ENCODE results near the gene STK11.

The STK11 gene

DNA sequence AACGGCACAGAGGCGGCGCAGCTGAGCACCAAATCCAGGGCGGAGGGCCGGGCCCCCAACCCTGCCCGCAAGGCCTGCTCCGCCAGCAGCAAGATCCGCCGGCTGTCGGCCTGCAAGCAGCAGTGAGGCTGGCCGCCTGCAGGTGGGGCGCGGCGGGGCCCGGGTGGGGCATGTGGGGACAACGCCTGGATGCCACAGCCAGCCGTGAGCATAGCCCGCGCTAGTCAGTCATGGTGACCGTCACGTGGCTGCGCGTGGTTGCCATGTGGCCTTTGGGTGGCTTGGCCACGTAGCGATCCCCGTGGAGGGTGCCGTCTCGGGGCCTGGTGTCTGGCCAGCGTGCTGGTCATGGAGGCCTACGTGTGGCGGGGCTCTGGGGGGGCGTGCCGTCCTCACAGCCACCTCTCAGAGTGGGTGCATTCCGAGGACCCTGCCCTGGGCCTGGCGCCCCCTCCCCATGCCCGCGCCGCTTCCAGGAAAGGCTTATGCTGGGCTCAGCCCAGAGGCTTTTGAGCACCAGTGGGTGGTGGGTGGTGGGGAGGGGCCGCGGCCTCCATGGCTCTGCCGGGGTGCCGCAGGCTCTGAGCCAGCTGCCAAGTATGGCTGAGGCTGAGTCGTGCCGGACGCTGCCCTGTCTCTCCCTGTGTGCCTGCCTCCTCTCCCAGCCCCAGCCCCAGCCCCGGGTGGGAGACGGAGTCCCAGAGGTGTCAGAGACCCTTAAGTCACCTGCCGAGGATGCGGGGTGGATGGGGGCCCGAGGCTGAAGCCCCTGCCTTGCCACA, 21.1 kb downstream of the STK11 start:
- DNase-seq = no peak

DNA sequence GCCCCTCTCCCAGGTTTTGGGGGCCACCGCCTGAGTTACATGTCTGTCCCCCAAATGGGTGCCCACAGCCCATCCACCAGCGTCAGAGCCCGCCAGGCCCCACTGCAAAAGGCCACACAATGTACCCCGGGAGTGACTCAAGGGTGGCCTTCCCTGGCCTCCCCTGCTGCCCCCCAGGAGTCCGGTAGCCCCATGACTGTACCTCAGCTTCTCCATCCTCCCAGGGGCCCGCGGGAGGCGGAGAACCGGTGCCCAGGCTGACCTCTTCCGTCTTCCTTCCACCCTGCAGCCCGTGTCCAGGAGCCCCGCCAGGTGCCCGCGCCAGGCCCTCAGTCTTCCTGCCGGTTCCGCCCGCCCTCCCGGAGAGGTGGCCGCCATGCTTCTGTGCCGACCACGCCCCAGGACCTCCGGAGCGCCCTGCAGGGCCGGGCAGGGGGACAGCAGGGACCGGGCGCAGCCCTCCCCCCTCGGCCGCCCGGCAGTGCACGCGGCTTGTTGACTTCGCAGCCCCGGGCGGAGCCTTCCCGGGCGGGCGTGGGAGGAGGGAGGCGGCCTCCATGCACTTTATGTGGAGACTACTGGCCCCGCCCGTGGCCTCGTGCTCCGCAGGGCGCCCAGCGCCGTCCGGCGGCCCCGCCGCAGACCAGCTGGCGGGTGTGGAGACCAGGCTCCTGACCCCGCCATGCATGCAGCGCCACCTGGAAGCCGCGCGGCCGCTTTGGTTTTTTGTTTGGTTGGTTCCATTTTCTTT, 21.9 kb downstream of the STK11 start:
- DNase-seq = no peak

DNA sequence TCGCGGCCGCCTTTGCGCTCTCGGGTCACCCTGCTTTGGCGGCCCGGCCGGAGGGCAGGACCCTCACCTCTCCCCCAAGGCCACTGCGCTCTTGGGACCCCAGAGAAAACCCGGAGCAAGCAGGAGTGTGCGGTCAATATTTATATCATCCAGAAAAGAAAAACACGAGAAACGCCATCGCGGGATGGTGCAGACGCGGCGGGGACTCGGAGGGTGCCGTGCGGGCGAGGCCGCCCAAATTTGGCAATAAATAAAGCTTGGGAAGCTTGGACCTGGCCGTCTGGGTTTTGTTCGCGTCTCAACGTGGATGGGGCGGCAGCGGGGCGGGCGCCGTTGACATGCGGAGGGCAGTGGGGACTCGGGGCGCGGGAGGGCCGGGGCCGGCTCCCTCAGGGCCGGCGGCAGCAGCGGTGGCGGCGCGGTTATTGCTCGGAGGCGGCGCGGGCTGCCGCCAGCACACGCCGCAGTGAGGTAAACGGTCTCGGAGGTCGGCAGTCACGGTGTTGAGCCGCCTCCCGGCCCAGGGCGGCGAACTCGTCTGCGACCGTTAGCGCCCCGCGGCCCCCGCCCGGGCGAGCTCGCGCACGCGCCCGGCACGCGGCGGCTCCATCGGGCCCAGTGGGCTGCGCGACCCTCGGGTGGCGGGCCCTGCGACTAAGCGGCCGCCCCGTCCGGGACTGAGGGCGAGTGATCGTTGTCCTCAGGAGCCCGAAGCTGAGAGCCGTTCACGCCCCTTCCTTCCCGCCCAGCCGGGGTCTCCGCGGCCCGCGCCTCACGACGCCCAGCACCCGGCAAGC, 22.8 kb downstream of the STK11 start:
- DNase-seq = no peak

DNA sequence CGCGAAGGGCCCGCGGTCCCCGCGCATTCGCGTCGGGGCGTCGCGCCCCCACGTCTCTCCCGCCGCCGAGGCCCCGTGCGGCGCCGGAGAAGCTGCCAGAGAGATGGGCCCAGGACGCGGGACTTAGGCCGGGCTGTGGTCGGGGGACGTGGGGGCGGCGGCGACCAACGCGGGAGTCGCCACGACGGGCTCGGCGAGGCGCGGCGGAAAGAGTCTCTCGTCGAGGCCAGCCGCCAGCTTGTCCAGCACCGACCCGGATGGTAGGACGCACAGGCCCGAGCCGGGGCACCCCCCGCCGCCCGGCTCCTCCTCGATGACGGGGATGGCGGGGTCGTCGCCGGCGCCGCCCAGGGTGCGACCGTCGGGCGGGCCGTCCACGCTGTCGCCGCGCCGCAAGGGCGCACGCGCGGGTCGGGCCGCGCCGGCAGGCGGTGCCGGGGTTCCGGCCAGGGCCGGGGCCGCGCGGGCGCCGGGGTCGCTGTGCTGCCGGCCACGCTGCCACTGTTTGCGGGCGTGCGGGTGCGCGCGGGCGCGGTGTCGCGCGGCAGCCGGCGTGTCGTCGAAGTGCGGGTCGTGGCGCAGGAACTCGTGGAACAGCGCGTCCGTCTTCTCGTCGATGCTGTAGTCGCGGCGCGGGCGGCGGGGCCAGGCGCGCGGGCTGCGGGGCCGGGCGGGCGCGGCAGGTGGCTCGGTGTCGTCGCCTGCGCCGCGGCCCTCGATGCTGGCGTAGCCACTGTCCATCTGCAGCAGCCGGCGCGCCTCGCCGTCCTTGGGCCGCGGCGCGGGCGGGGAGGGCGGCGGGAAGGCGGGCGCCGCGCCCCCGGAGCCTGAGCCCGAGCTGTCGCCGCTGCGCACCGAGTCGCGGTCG, 23.7 kb downstream of the STK11 start:
- no peak for DNase-seq

DNA sequence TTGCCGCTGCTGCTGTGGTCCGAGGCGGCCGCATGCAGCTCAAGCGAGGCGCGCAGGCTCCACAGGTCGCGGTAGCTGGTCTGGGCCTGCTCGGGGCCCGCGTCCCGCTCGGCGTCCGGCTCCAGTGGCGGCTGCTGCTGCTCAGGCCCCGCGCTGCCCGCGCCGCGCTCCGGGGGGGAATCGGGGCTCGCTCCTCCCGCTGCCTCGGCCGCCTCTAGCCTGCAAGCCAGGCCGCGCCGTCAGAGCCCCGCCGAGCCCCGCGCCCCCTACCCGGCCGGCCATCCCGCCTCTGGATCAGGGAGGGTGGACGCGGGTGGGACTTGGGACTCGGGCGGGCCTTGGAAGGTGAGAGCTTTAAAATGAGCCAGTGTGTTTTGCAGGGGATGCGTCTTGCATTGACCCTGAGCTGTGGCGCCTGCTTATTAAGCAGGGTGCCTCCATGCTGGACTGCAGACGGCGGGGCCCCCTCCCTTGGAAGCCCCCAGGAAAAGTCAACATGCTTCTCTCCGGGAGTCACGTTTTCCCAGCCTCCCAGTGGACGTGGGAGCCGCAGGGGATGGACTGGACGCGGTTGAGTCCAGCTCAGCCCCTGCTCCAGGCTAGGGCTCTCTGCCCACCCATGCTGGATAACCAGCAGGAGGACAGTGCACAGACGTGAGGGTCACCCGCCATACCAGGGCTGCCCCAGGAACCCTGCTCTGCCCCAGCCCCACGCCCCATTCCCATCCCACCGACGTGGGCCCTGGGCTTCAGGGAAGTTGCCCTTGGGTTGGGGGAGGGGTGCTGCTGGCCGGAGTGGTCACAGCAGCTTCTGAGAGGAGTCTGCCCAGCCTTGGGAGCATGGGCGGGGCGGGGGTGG, 24.6 kb downstream of the STK11 start:
- DNase-seq = no peak

DNA sequence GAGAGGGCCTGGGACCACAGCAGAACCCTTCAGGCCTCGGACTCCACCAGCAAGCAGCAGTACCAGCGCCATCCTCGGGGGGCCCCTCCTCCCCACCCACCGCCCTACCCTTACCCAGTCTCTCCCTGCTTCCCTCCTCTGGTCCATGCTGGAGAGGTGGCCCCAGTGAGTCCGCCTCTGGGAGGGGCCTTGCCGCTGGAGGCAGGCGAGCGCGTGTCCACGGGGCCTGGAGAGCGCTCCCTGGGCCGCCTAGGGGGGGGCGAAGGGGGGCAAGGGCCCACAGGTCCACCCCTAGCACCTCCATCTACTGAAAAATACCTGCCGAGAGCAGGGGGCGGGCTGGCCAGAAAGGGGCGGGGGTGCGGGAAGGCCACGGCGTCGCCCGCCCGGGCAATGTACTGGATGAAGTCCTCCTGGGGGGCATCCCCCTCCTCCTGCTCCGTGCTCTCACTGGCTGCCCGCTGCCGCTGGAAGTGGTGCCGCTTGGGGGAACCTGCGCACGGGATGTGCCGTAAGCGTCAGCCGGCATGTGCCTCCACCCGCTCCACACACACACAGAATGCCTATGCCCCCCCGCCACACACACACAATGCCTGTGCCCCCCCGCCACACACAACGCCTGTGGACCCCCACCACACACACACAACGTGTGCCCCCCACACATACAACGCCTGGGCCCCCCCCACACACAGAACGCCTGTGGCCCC, 25.4 kb downstream of the STK11 start:
- no peak for DNase-seq

DNA sequence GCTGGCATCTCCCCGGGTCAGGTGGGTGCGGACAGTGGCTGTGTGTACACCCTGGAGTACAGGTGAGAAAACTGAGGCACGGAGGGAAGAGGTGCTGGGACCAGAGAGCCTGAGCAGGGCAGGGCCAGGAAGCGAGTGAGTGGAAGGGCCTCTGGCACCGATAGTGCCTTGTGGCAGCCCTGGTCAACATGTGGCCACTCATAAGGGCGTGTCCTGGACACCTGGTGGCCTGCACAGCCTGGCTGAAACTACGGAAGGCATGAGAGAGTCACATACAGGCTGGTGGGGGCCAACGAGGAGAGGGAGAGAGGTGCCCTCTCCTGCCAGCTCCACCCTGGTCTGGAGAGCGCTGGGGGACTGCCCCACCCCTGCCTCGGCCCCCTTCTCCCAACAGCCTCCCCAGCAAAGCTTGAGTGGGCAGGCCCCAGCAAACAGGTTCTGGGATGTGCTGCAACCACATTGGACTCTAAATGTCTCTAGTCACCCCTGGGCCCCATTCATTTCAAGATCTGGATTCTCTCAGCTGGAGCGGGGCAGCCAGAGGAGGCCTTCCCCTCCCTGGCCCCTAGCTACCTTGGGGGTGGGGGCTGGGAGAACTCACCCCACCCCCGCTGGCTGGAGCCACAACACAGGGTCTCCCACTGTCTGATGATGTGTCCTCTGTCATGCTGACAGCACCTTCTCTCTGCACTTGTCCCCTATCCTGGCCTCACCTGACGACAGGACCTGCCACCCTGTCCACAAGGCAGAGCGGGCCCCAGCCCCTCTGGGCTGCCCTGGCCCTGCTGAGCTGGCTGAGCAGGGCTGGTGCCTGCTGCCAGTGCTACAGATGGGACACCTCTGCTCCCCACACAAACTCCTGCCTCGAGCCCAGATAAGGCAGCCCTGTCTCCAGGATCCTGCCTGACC, 26.4 kb downstream of the STK11 start:
- DNase-seq = no peak

DNA sequence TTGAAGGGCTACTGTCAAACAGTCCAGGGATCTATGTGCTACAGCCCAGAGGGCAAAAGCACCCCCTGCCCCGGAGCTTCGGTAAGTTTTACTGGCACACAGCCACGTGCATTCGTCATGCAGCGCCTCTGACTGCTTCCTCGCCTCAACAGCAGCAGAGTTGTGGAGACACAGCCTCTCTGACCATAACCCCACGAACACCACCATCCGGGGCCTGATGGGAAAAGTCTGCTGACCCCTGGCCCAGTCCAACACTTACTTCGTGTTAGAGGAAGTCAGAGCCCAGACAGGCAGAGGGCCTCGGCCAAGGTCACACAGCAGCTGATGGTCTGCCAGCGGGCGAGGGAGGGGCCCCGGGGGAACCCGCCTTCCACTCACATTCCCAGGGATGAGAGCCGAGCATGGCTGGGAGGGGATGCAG, 27.1 kb downstream of the STK11 start:
- no peak for DNase-seq

DNA sequence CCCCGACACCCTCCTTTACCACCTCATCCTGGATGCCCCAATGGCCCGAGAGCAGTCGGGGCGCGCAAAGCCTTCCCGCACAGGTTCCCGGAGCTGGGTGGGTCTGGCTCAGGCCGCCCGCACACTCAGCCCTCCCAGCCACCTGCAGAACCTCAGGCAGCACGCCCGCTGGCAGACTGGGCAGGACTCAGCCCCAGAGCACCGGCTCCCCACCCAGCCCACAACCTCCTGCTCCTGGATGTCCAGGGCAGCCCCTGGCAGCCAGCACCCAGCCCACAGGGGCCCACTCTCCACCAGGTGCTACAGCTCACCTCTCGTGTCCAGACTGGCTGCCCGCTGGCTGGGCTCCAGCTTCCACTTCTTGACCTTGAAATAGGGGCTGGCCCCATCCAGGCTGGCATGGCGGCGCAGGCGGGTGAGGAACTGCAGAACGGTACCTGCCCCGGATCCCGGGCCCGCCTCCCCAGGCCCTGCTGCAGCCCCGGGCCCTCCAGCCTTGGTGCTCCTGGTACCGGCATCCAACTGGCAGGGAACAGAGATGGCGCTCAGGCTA, 27.6 kb downstream of the STK11 start:
- DNase-seq = no peak

DNA sequence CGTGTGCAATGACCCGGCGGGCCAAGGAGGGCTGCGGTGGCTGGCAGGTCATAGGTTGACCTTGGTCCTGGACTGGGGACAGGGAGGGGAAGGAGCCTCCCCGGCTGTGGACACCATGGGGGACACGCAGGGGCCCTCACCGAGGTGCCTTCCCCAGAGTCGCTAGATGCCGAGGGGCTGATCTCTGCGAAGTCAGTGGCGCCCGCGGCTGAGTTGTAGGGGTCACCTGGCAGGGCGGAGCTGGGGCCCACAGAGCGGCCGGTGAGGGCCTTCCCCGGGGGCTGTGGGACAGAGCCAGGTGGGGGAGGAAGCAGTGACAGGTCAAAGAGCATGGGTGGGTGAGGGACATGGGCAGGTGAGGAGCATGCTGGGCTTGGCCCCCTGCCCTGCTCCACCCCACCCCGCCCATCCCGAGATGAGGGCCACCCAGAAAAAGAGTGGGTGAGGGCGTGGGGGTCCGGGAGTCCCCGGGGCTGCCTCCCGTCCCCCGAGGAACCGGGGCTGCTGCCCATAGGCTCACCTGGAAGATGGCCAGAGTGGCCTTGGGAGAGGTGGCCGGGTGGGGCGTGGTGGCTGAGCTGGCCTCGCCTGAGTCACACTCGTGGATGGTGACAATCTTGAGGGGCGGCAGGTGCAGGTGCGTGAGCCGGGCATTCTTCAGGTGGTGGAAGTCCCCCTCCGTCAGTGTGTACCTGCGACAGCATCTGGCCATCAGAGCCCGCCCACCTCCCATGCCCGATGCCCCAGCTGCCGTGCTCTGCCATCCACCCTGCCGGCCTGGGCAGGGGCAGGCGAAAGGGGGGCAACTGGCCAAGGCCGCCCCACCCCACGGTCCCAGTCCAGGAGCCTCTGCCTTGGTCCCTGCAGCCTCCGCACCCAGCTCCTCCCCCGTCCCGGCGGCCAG, 28.7 kb downstream of the STK11 start:
- DNase-seq = no peak

DNA sequence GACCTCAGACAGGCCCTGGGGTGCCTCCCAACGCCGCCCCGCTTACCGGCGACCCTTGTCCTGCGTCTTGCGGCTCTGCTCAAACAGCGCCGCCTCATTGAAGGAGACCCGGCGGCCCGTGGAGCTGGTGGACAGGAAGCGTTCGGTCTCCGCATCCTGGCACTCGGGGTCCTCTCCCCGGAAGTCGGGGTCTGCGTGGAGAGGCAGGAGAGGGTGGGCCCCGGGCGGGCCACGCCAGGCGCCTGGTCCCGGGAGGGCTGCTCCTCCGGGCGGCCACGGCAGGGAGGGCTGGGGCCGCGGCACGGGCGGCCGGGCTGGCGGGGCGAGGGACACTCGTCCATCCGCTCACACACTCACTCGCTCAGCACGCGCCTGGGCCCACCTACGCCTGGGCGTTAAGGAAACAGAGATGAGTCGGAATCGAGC, 29.4 kb downstream of the STK11 start:
- DNase-seq = no peak

DNA sequence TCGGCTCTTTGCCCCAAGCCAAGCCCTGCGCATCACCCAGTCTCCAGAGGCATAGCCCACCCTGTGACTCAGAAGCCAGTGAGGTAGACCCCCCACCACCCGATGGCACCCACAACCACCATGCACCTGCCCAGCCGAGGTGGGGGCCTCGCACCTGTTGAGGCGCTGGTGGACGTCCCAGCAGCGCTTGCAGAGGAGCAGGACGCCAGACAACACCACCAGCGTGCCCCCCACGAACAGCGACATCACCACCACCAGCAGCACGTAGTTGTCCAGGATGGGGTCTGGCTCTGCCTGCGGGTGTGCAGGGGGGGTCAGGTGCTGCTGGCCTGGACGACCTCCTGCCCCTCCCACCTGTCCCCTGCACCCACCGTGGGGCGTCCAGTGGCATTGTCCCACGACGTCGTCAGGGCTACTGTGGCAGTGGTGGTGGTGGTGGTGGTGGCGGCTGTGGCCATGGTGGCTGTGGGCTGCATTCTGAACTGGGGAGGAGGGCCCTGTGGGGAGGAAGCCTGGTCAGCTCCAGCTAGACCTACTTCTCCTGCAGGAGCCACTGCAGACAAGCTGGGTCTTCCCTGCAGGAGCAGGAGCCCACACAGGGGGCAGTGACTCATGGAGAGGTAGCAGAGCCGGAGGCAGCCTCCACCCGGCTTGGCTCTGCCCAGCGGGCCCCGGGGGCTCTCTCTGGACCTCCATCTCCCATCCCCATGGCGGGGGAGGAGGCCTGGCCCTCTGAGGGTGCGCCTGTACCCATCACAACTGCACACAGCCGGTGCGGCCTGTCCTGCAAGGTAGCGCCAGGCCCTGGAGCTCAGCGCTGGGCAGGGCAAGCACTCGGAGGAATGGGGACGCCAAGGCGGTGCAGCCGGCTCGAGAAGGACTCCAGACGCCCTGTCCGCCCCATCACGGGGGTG, 30.3 kb downstream of the STK11 start:
- no peak for DNase-seq

DNA sequence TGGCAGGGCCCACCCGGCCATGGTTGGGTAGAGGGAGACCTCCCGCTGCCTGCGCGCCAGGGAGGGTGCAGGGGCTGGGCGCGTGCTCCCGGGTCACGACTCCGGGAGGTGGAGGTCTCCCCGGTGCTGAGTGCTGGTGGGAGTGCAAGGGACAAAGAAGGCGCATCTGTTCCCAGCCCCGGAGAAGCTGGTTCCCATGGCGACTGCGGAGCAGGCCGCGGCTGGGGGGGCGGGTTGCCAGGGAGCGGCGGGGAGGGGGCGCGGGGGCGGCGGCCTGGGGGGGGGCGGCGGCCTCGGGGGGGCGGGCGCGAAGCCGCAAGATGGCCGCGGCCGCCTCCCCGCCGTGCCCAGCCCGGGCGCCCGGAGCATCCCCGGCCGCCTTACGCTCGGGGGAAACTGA, 31.0 kb downstream of the STK11 start:
- DNase-seq = no peak

DNA sequence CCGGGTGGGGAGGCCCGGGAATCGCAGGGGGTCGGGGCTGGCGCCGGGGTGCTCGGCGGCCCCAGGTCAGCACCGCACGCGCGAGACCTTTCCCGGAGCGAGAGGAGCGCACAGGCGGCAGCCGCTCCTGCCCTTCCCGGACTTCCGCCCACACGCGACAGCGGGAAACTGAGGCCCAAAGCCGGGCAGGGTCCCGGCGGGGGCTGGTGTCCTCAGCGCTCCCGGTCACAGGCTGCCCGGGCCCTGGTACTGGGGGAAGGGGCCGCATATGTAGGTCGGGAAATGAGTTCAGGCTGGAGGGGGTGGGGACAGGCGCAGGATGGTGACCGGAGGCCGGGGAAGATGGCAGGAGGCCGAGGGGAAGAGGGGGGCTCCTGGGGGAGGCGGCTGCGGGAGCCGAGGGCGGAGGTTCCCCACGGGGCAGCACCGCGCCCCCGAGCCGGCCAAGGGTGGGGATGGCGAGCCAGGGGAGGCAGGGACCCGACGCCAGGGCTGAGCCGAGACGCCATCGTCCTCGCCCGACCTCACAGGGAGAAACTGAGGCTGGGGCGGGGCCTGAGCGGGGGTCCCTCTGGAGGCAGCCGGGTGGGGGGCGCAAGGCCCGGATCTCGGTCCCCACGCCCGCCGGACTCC, 31.6 kb downstream of the STK11 start:
- no peak for DNase-seq

DNA sequence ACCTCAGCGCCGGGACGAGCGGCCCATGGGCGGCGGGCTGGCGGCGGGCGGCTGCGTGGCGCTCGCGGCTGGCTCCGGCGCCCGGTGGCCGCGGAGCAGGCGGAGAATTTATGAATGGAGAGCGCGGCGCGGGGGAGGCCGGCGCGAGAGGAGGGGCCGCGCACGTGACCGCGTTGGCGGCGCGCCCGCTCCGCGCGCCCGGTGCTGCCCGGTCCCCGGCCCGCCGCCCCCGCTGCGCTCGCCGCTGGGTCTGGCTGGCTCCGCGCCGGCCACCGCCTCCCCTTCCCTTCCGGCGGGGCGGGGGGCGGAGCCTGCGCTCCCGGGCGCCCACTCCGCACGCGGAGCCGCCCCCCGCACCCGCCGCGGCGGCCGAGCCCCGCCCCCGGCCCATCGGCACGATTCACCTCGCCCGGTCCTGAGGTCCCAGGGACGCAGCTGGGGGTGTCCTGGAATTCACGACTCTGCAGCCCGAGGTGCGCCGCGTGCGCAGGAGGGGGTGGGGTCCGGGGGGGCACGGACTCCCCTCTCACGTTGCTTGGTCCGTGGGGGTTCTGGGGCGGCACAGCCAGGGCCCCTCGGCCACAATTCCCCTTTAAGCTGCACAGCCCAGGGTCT, 32.3 kb downstream of the STK11 start, which contains the start of gene CBARP:
TSS of gene CBARP (minus strand) at position 252 of the 615 bp plus-strand sequence. CDS start 1,905 bp downstream, outside the sequence.
- peak; percentile 48 for DNase-seq

Measured in activated naive CD4-positive, alpha-beta T cell treated with anti-CD3 and anti-CD28 coated beads, Interleukin-2, amount 50 U/mL, for 16 hours (primary cell).